ENCODE data around the gene HIBCH.
"Not testable (repeated sequence)": the region's sequence is repeated elsewhere in the genome, so short reads cannot be mapped to it uniquely, and the experiment has no call there.

Gene HIBCH

GRCh38 chr2:190319555-190320498 lies at the start of gene HIBCH:
Gene HIBCH (minus strand): TSS chr2:190319826. CDS start chr2:190319750, 76 bp downstream.
- peak; percentile 70 to 99 (median 97) for DNase-seq

GRCh38 chr2:190367091-190367490 lies 47.5 kb upstream of the HIBCH start:
- no peak for DNase-seq

DNA sequence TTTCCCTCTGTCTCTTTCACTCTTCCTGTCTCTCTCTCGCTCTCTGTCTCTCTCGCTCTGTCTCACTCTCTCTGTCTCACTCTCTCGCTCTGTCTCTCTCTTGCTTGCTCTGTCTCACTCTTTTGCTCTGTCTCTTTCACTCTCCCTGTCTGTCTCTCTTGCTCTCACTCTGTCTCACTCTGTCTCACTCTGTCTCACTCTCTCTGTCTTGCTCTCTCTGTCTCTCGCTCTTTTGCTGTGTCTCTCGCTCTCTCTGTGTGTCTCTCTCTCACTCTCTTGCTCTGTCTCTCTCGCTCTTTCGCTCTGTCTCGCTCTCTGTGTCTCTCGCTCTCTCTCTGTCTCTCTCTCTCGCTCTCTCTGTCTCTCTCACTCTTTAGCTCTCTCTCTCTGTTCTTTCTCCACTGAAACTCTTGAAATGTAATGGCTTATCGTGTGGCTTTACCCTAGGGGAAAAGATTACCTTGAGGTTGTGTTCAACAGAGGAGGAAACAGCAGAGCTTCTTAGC lies 46.7 kb upstream of the HIBCH start:
- no peak for DNase-seq

DNA sequence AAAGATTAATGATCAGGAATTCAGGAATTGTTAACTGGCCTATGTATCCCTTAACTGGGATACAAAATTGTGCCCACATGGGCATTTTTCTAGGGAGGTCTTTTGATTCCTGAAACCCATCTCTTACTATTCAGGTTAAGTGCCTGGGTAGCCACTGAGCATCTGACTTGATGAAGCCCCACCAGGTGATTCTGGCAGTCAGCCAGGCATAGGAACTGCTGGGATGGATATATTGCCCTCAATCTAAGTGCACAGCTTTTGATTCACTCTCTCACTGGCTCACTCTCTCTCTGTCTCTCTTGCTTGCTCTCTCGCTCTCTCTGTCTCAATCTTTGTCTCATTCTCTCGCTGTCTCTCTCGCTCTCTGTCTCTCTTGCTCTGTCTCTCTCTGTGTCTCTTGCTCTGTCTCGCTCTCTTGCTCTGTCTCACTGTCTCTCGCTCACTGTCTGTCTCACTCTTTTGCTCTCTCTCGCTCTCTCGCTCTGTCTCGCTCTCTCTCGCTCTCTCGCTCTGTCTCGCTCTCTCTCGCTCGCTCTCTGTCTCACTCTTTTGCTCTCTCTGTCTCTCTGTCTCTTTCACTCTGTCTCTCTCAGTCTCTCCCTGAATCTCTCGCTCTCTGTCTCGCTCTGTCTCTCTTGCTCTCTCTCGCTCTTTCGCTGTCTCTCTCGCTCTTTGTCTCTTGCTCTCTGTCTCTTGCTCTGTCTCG lies 46.0 kb upstream of the HIBCH start:
- no peak for DNase-seq

GRCh38 chr2:190362894-190363293 lies 43.3 kb upstream of the HIBCH start:
- DNase-seq = no peak

DNA sequence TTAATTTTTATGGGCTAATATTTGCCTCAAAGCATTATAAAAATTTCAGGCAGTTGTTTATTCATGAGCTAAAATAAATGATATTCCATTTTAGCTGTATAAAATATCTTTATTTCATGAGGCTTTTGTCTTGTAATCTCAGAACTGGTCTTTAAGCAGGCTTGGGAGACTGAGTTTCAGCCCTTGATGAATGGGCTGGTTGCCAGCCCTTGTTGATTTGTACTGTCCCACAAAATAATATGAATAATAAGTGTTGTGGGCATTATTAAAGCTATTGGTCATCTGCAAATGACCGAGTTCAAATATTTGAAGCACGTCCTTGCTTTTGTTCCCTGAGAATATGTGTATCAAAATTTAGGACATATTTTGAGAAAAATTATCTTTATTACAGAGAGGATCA lies 41.9 kb upstream of the HIBCH start:
- no peak for DNase-seq

- DNase-seq = no peak
Observed at GRCh38 chr2:190360965-190361364, 41.3 kb upstream of the HIBCH start.

GRCh38 chr2:190360561-190360960 lies 40.9 kb upstream of the HIBCH start:
- no peak for DNase-seq

- not testable (repeated sequence) for DNase-seq
Observed at GRCh38 chr2:190358655-190359448, 39.2 kb upstream of the HIBCH start.

GRCh38 chr2:190357600-190357999 lies 38.0 kb upstream of the HIBCH start:
- DNase-seq = no peak

DNA sequence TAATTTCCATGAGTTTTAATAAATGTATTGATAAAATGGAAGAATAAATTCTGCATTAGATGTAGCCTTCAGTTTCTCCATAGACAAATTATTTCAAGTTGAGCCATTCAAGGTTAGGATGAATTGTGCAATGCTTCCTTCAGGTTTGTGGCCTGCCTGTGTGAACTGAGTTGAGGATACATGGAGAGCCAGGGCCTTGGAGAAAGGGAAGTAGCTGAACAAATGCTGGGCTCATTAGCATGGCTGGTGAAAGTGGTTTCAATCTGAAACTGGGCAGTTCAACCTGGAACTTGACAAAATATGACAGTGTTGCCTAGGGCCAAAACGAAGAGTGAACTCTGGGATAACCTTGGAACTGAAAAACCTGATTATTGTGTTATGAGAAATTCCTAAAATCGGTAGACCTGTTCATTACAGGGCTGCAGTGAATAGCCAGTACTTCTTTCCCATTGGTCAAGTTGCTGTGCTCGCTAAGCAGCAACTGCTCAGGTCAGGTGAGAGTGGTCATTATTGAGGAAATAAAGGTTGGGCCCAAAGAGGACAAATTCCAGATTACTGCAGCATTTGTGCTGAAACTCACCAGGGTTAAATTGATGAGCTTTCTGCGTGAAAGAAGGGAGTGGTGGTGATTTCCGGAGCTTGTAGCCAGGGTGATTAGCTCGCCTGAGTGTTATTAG lies 36.5 kb upstream of the HIBCH start:
- DNase-seq = no peak

GRCh38 chr2:190354003-190354690 lies 34.5 kb upstream of the HIBCH start:
- peak in 1 of 56 donors; percentile 11 for DNase-seq

DNA sequence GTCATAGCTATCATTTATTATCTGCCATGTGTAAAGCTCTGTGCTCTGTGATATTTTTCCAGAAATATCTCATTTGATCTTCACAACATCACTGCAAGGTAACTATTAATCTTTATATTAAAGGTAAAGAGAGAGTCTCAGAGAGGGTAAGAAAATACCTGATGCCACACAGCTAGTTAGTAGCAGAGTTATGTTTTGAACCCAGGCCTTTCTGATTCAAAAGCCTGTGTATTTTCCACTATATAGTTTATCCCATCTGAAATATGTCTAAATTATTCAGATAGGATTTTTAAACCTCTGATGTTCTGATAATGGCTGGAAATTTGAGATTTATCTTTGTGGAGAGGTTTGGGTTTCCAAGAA lies 33.9 kb upstream of the HIBCH start:
- DNase-seq = no peak

GRCh38 chr2:190352668-190353536 lies 33.3 kb upstream of the HIBCH start:
- DNase-seq = peak in 15 of 56 donors; percentile 11 to 56 (median 39)

DNA sequence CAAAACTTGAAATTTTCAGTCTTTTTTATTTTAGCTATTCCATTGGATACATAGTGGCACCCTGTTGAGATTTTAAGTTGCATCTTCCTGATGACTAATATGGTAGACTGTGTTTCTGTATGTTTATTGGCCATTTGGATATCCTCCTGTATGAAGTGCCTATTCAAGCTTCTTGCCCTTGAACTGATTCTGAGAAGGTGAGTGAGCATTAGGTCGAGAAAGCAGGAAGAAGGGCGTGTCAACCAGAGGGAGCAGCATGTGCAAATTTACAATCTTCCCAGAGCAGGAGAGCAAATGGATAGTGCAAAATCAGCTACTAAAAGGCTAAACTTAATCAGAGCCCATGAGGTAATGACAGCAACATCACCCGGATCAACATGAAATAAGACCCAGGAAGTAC lies 32.3 kb upstream of the HIBCH start:
- DNase-seq = no peak

DNA sequence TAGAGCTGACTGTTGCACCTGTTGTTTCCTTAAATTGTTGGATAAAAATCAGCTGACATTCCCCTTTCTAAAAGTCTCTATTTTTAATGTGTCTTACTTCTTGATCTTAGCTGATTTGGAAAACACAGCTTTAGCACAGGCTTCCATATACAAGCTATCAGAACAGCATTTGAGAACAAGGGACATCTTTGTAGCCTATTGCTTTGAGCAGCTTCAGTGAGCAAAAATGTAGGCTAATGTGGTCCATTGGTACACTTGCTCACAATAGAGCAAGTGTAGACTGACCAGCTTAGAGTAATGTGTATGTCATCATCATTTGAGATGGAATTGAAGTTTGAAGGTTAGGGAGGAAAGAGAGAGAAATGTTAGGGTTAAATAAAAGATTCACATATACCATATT lies 30.7 kb upstream of the HIBCH start:
- DNase-seq = peak in 1 of 56 donors; percentile 34

GRCh38 chr2:190344276-190344827 lies 24.7 kb upstream of the HIBCH start:
- peak in 30 of 56 donors; percentile 18 to 77 (median 50) for DNase-seq

- DNase-seq = peak in 40 of 56 donors; percentile 12 to 77 (median 58)
Observed at GRCh38 chr2:190343536-190344275, 24.1 kb upstream of the HIBCH start, which contains the start of gene INPP1. Gene INPP1 (plus strand): TSS chr2:190343589. CDS start chr2:190360103, 16,514 bp downstream.
